CD4-positive, alpha-beta T cell (primary cell): ENCODE measurements around the gene CENPP. TPM values are rescaled to one million over a fixed set of nuclear protein-coding genes. Genes with fewer than 3 reads are reported as not detected.

Source experiments
- ATAC-seq: fragments of 200-7000 bp; cut with Tn5 transposase; one replicate; pipeline ENCODE4 v1.10.0; 2022; ENCODE audit warnings: mild to moderate bottlenecking; ENCODE audit not compliant: poor library complexity
- CTCF ChIA-PET: fragments of 350-600 bp; sonication (Branson Sonifier 250); formaldehyde crosslinking; loops from one replicate; lab custom pipeline; 2021; ENCODE audit warnings: antibody characterized with exemption, inconsistent platforms; lab: Charles Lee
- POLR2A ChIA-PET: fragments of 350-600 bp; sonication (Branson Sonifier 250); formaldehyde crosslinking; loops from one replicate; lab custom pipeline; 2021; ENCODE audit warnings: antibody characterized with exemption, inconsistent platforms; lab: Charles Lee
- DNase-seq, 14 experiments: peaks; one replicate each; pipeline ENCODE4 v3.0.0-alpha.2; 2013 to 2020; ENCODE audit warnings: mixed read lengths in 2 of 14
- H3K27ac ChIP-seq, 2 donors: one replicate each; pipeline versions ENCODE4 v1.5.1 to v1.7.0; 2013; ENCODE audit warnings: low read length in 2 of 2, low read depth in 1 of 2, mild to moderate bottlenecking in 1 of 2
- H3K27me3 ChIP-seq, 2 experiments: 1 replicate in 1 of 2; 2 replicates in 1 of 2; pipeline versions ENCODE4 v1.6.1 to v1.7.0; 2013; ENCODE audit warnings: low read length in 2 of 2, control low read depth in 1 of 2, mild to moderate bottlenecking in 1 of 2, moderate library complexity in 1 of 2; ENCODE audit not compliant: insufficient read depth in 2 of 2, control insufficient read depth in 1 of 2
- H3K36me3 ChIP-seq: one replicate; pipeline ENCODE4 v1.6.1; 2013; ENCODE audit warnings: low read length, control low read depth; ENCODE audit not compliant: insufficient read depth
- H3K4me1 ChIP-seq: one replicate; pipeline ENCODE4 v1.6.1; 2013; ENCODE audit warnings: low read length, control low read depth; ENCODE audit not compliant: insufficient read depth
- H3K4me3 ChIP-seq: one replicate; pipeline ENCODE4 v1.5.1; 2013; ENCODE audit warnings: mild to moderate bottlenecking, low read length, moderate library complexity
- H3K9me3 ChIP-seq, 2 experiments: 1 replicate in 1 of 2; 2 replicates in 1 of 2; pipeline versions ENCODE4 v1.6.1 to v1.7.0; 2013; ENCODE audit warnings: low read length in 2 of 2, mild to moderate bottlenecking in 2 of 2, control low read depth in 1 of 2, moderate library complexity in 1 of 2; ENCODE audit not compliant: control insufficient read depth in 1 of 2, insufficient read depth in 1 of 2
- H3K27ac Mint-ChIP-seq: one replicate; pipeline ENCODE4 v1.8.0; 2020; ENCODE audit warnings: mixed read lengths
- H3K27me3 Mint-ChIP-seq: one replicate; pipeline ENCODE4 v1.8.0; 2021; ENCODE audit warnings: mixed read lengths
- H3K36me3 Mint-ChIP-seq: one replicate; pipeline ENCODE4 v1.8.0; 2021; ENCODE audit warnings: low read depth, mixed read lengths
- H3K4me1 Mint-ChIP-seq: one replicate; pipeline ENCODE4 v1.8.0; 2021; ENCODE audit warnings: low read depth, mixed read lengths
- H3K4me3 Mint-ChIP-seq: one replicate; pipeline ENCODE4 v1.8.0; 2020; ENCODE audit warnings: mild to moderate bottlenecking, mixed read lengths
- H3K9me3 Mint-ChIP-seq: one replicate; pipeline ENCODE4 v1.8.0; 2020; ENCODE audit warnings: mixed read lengths
- CTCF ChIP-seq: fragments of 200-600 bp; IDR thresholded peaks from one replicate; pipeline ENCODE4 v1.8.0; 2022; ENCODE audit warnings: antibody characterized with exemption, mild to moderate bottlenecking
- intact Hi-C, 2 experiments: fragments of 100-400 bp; cut with DNase I in 1 of 2; cut with micrococcal nuclease in 1 of 2; formaldehyde crosslinking; loops; one replicate each; pipeline versions ENCODE4 v1.15.1 to v1.9.0; 2023 to 2025; cut with DNase I, micrococcal nuclease
- total RNA-seq, 174 experiments: library from RNA in 2 of 174; stranded (reverse) in 2 of 174; gene quantifications; one replicate each; pipeline ENCODE4 v1.2.3 and lab custom pipeline; 2021 to 2026

The CENPP gene
- total RNA-seq, 2 experiments from 2014 or later: 4.8 TPM

- Histone ChIP-seq H3K27me3 (no peaks in the 10 kb centered on the region), H3K9me3 (no peaks in the 10 kb centered on the region), H3K4me3 (no peak overlapping the region), H3K36me3 (no peaks in the 10 kb centered on the region), H3K4me1 (peaks cover 14% of the 10 kb centered on the region), H3K27ac (no peak overlapping the region)
- ATAC-seq (no peak), DNase-seq (no peak)
- CTCF ChIA-PET: interaction anchor here (1.6 kb wide), 1 partner anchor 13 kb away, joined by 3 read pairs; no protein-coding TSS in a partner anchor
- Mint-ChIP-seq H3K27me3 (no peaks in the 10 kb centered on the region), H3K27ac (no peak overlapping the region), H3K4me1 (peaks cover 36% of the 10 kb centered on the region), H3K4me3 (no peak overlapping the region), H3K9me3 (no peaks in the 10 kb centered on the region), H3K36me3 (no peaks in the 10 kb centered on the region)
- intact Hi-C loops: no loop called here
- TF ChIP-seq CTCF: no peak
- POLR2A ChIA-PET: no interaction called here
These were observed 76.6 kb downstream of the CENPP start for GRCh38 chr9:92402360-92402759.

- ChIA-PET POLR2A (no interaction called here), CTCF (interaction anchor here (0.5 to 1.6 kb wide), 2 partner anchors 13 to 285 kb away, joined by 3 read pairs; no protein-coding TSS in a partner anchor)
- H3K36me3 ChIP-seq: no peaks in the 10 kb centered on the region
- intact Hi-C loops: no loop called here
- Mint-ChIP-seq H3K4me3 (no peak overlapping the region), H3K27me3 (no peaks in the 10 kb centered on the region), H3K36me3 (no peaks in the 10 kb centered on the region), H3K27ac (no peak overlapping the region), H3K9me3 (no peaks in the 10 kb centered on the region), H3K4me1 (peaks cover 37% of the 10 kb centered on the region)
- peaks cover 14% of the 10 kb centered on the region for H3K4me1 ChIP-seq
- DNase-seq (no peak), ATAC-seq (no peak)
- TF ChIP-seq CTCF: no peak
- no peaks in the 10 kb centered on the region for H3K9me3 ChIP-seq
- no peaks in the 10 kb centered on the region for H3K27me3 ChIP-seq
- no peak overlapping the region for H3K4me3 ChIP-seq
- H3K27ac ChIP-seq: no peak overlapping the region
These were observed 77.3 kb downstream of the CENPP start for GRCh38 chr9:92402826-92403745.

- no peak for ATAC-seq
- DNase-seq: peak in 2 of 14 experiments; percentile 6 to 9
- Histone ChIP-seq H3K4me1 (peaks cover 14% of the 10 kb centered on the region), H3K27ac (no peak within 1 kb of the TSS), H3K27me3 (no peaks in the 10 kb centered on the region), H3K9me3 (no peaks in the 10 kb centered on the region), H3K4me3 (no peak within 1 kb of the TSS), H3K36me3 (no peaks in the 10 kb centered on the region)
- H3K27ac Mint-ChIP-seq: peak within 1 kb of the TSS; percentile 9
- CTCF ChIA-PET: interaction anchor here (1.2 kb wide), 1 partner anchor 9 kb away, joined by 3 read pairs; no protein-coding TSS in a partner anchor
- H3K27me3 Mint-ChIP-seq: no peaks in the 10 kb centered on the region
- H3K4me3 Mint-ChIP-seq: peak within 1 kb of the TSS; percentile 30
- peaks cover 37% of the 10 kb centered on the region for H3K4me1 Mint-ChIP-seq
- POLR2A ChIA-PET: interaction anchor here (0.9 kb wide), 1 partner anchor 79 kb away, joined by 6 read pairs; the partner anchor contains the start of genes CENPP and NOL8
- no peaks in the 10 kb centered on the region for H3K36me3 Mint-ChIP-seq
- H3K9me3 Mint-ChIP-seq: no peaks in the 10 kb centered on the region
- intact Hi-C loops: no loop called here
- TF ChIP-seq CTCF: no peak
These were observed 78.5 kb downstream of the CENPP start, which contains the start of gene OGN for GRCh38 chr9:92404042-92404836. Gene OGN (minus strand): TSS chr9:92404578. CDS start chr9:92403407, 1,171 bp downstream.
